KG1 (cell line): Measurements from ENCODE around the gene PRKCZ.

Experiments
- DNase-seq: peaks from one replicate; lab custom pipeline; 2025; lab: John Stamatoyannopoulos, UW

The PRKCZ gene

DNA sequence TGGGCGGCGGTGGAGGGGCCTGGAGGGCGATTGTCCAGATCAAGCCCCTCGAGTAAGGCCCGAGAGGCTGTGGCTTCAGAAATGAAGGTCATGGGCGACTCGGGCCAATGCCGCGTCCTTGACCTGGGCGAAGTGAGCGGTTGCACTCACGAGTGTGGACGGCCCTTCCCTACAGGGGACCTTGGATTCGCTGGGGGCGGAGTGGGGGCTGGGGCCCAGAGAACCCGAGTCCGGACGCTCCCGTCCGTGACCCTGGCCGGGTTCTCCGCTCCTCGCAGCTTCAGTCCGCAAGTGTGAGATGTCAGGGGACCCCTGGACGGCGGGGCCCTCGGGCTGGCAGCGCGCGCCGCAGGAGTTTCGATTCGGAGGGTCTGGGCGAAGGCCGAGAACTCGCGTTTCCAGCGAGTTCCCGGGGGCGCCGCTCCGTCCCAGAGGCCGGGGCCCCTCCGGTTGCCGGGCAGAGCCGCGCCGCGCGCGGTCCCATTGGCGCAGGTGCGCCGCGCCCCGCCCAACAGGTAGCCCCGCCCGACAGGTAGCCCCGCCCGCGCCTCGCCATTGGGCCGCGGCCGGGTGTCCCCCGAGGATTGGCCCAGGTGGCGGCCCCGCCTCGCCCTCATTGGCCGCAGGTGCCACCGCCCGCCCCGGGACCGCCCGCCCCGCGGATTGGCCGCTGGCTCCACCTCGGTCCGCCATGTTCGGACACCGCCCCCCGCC is at the start of gene PRKCZ:
Gene PRKCZ (plus strand): TSS at position 694 of the 714 bp plus-strand sequence. CDS start 220 bp downstream, outside the sequence.
- DNase-seq, result peak; percentile 56

DNA sequence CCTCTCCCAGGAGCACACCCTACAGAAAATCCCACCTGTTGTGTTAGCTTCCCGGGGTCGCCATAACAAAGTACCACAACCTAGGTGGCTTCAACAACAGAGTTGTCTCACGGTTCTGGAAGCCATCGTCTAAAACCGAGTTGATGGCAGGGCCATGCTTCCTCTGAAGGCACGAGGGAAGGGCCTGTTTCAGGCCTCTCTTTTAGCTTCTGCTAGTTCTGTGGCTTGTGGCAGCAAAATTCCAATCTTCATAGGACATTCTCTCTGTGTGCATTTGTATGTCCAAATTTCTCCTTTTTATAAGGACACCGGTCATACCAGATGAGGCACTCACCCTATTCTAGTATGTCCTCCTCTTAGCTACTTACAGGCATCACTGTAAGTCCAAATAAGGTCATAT is 49.8 kb upstream of the PRKCZ start:
- no peak for DNase-seq

DNA sequence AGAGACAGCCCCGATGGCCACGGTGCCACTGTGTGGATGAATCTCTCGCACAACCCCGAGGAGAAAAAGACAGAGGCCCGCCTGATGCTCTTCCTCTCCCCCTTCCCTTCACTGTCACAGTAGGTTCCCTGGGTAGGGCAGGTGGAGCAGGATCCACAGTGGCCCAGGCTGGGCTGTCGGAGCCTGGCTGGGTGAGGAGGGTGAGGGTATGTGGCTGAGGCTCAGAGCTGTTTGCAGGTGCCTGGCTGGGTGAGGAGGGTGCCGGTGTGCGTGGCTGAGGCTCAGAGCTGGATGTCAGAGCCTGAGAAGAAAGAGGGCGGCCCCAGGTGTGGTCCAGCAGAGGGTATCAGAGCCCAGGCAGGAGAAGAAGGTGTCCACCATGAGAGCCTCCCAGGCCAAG is 49.4 kb upstream of the PRKCZ start:
- DNase-seq, result no peak

DNA sequence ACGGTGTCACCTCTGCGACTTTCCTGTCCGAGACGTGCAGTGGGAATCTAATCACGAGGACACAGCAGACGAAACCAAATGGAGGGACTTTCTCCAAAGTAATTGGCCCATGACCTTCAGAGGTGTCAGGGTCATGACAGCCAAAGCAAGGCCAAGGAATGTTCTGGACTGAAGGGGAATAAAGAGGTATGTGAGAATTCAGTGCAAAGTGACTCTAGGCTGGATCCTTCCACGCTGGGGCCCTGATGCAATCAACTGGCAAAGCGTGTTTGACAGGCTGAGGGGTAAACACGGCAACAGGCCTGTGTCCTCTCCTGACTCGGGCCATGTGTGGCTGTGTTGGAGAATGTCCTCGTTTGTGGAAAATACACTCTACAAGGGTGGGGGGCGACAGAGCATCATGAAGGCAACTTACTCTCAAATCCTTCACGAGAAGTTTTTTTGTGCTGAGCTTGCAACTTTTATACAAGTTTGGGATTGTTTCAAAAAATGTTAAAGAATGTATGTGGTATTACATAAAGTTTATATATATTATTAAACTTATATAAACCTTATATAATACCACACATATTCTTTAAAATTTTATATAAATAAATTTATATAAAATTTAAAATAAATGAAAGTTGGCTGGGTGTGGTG is 48.3 kb upstream of the PRKCZ start:
- no peak for DNase-seq

DNA sequence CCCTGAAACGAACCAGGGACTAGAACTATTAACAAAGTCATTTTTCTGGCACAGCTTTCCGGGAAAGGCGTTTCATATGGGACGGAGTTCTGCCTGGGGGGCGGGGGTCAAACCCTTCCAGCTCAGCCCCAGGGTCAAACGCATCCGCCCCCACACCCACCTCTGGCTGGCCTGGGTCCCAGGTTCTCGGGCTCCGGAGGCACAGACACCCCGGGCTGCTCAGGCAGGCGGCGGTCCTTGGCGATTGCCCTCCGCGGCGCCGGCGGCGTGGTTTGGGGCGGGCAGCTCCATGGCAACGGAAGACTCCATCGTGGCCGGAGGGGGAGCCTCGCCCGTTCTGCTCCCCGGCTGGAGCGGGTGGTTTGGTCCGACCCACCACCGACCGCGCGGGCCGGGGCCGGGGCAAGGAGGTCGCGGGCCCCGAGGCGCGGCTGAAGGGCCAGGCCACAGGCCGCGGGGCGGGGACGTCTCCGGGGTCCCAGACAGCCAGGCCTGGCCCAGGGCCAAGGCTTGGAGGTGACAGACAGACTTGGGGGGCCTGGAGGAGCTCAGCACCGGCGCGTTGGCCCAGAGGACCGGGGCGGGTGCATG is 46.6 kb upstream of the PRKCZ start, which contains the start of gene CFAP74:
Gene CFAP74 (minus strand): TSS at position 246 of the 591 bp plus-strand sequence. CDS start 12,830 bp downstream, outside the sequence.
- no peak for DNase-seq

DNA sequence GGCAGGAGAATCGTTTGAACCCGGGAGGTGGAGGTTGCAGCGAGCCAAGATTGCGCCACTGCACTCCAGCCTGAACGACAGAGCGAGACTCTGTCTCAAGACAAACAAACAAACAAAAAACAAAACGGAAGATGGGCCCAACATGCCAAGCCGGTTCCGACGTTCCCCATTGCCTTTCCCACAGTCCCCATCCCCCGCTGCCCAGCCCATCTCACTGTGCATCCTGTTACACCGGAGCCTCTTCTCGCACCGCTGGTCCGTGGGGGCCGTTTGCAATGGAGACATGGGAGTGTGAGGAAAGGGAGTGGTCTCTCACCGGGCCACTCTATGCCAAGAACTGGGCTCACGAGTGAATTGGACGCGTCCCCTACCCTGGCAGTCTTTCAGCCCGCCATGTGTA is 45.4 kb upstream of the PRKCZ start:
- DNase-seq, result no peak

DNA sequence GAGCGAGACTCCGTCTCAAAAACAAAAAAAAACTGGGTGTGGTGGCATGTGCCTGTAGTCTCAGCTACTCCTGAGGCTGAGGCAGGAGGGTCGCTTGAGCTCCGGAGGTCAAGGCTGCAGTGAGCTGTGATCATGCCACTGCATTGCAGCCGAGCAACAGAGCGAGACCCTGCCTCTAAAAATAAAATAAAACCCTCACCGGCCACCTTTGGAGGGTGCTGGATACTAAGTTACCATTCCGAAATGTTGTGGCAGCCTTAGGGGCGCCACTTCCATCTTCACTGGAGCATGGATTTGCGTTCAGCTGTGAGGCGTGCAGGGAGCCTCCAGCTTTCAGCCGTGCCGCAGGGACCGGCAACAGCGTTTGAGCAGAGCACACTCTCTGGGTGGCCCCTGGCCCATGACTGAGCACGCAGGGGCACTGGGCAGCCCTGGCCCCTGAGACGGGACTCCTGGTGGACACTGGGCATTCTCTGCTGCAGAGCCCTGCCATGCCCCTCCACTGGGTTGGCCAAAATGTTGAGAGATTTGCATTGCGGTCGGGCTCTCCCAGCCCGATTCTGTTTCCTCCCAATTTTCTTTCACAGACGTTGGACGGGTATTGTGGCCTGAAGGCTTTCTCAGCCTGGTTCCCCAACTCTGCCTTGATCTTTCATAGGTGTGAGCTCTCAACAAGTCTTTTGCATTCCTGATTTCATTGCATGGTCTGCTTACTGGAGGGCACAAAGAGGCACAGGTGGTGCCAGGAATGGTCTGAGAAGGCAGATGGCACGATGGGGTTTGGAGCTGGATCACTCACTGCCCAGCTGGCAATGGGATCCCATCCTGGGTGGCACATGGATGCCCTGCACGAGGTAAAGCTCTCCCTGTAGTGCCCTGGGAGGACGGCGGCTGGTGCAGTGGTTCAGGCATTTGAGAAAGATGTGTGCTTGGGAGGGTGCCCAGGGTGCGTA is 40.8 kb upstream of the PRKCZ start:
- no peak for DNase-seq

DNA sequence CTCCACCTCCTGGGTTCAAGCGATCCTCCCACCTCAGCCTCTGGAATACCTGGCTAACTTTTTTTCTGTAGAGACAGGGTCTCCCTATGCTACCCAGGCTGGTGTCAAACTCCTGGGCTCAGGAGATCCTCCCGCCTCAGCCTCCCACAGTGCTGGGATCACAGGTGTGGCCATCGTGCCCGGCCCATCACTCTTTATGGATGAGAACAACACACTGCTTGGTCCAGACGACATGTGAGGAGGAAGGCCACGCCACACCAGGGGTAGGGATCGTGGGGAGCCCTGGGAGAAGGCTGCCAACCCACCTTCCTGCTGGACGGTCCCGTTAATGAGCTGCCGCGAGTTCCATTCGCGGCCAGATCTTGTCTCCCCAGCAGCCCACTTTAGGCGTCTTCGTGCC is 36.0 kb upstream of the PRKCZ start:
- DNase-seq, result no peak

DNA sequence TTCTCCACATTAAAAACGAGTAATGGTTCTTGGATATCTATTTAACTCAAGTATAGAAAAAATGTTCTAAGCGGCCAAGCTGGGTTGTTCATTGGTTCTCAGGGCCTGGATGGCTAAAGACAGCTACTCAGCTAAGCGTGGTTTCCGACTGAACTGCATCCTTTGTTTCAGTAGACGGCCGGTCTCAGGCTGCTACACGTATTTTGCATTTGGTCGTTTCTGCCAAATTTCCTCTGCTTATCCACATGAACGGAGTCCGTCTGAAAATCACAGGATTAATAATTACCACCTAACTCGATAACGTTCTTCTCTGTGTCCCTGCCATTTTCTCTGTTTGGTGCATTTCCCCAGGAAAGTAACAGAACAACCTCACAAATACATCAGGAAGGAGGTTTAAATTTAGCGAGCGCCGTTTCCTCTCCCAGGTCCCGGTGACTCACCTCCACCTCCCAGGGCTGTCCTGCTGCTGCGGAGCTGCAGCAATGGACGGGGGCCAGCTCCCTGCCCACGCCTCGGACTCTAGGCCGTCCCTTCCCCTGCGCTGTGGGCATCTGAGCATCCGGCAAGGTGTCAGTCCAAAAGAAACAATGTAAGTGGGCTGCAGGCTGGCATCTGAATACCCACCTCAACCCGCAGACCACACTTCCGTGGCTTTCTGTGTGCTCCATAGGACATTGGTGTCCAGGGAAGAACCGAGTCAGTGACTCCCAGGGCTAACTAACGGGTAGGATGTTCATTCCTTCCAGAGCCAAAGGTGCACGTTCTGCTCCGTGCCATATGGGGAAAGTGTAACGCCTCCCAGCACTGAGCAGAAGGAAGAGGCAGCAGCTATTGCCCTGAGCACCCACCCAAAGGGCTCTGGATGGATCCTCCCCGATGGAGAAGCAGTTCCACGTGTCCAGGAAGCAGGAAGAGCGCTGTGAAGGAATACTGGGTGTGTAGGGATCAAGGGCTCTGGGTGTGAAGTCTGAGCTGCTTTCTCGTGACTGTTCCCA is 35.2 kb upstream of the PRKCZ start:
- no peak for DNase-seq

DNA sequence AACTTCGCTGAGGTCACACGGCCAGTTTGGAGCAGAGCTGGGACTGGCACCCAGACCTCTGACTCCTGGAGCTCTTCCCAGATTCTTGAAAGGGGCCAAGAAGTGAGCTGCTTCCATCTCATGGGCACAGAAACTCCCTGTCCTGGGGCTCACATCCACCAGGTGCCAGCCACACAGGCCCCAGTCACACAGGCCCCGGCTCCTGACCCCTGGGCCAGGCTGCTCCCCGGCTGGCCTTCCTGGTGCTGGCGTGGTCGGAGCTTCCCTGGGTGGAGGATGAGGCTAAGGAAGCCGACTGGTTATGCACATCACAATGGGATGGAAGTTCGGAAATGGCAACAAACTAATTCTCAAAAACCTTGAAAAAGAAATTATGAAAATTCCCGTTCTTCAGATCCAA is 34.1 kb upstream of the PRKCZ start:
- no peak for DNase-seq

DNA sequence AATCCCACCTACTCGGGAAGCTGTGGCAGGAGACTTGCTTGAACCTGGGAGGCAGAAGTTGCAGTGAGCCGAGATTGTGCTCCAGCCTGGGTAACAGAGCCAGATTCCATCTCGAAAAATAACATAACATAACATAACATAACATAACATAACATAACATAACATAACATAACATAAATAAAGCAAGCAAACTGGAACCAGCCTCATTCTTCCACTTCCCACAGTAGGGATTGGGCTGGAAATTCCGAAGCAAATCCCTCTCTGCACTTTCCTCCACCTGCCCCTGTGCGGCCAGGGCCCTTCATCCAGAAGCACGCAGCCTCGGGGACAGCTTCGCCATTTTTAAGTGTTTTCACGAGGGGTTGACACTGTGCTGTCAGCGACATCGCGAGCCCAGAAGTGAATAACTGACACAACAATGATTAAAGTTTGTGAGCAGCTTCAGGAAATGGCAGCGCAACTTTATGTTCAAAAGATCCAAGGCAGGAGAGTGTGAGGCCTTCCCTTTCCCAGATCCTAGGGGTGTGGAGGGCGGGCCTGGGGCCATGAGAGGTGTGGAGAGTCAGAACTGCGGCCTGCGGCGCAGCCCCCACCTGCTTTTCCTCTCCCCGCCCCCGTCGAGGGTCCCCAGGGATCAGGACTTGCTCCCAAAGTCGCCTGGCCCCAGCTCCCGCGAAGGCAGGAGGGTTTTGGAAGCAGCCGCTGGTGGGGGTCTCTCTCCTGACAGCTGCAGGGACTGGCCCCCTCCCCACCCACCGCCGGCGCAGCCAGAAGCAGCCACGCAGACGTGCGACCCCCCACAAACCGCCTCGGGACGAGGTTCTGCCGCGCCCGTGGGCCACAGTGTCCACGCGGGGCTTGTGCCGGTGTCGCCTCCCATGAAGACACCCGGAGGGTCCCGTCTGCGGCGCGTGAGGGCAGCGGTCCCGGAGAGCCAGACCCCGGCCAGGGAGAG is 31.7 kb upstream of the PRKCZ start:
- no peak for DNase-seq

DNA sequence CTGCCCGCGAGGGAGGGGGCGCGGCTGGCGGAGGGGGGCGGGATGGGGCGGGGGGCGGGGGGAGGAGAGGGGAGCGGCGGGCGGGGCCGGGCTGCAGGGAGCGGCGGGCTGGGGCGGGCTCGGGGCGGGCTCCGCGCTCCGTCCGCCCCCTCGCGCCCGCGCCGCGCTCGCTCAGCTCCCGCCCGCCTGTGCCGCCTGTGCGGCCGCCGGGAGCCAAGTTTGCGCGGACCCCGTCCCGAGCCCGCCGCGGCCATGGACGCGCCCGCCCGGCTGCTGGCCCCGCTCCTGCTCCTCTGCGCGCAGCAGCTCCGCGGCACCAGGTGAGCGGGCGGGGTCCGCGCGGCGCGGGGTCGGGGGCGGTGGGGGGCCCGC is 31.1 kb upstream of the PRKCZ start, which contains the start of gene GABRD:
Gene GABRD (plus strand): TSS at position 174 of the 372 bp plus-strand sequence. CDS start 79 bp downstream, at position 253.
- no peak for DNase-seq

DNA sequence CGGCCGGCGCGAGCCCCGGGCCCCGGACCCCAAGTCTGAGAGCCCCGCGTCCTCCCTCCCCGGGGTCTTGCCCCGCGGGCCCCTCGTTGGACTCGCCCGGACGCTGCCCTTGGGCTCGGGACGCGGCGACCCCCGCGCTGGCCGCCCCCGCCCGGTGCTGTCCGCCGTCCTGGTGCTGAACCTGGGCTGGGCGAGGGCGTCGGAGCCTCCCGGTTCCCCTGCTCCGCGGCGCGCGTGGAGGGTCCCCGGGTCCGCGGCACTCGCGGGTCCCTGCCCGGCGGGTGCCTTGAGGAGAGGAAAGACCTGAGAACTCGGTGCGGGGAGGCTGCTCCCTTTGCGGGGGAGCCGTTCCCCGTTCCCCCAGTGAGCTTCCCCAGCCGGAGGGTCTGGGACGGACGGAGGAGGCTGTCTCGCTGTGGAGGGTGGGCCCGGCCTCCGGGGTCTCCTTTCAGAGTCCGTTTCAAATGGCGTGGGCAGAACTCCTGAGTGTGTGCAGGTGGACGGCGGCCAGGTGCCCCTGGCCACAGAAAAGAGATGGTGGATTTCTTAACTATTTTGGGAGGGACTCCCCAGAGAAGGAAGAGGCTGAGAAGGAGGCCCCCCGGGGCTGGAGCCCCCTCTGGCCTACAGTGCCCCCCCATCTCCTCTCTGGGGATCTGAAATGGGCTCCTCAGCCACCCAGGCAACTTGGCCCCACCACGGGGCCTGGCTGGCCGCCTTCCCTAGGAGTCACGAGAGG is 30.5 kb upstream of the PRKCZ start:
- DNase-seq, result no peak

DNA sequence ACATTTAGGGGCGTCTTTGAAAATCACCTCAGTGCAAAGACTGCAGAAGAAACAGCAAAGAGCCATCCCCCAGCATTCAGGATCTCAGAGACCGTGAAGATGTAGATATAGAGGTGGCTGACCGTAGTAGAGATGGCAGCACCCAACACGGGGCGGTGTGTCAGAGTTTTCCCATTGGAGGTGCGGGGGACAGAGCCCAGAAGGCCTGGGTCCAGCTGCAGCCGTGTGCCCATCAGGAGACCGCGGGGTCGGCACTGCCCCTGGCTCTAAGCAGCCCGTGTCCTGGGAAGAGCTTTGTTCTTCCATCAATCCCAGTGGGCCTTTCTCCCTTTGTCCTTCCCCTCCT is 29.9 kb upstream of the PRKCZ start:
- no peak for DNase-seq

DNA sequence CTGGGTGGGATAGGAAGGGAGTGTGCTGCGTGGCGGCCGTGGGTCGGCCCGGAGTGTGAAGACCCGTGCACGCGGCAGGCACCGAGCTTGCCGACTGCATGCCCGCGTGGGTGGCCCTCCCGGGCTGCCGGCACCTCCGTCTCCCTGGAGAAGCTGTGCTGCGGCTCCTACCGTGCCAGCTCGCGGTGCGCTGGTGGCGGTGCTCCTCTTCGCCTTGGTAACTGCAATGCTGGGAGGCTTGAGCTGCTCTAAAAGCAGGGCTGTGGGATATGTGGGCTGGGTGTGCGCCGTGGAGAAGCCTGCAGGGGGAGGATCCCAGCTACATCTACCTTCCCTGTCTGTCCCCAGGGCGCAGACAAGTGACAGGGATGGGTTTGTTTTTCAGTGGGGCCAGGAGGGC is 28.7 kb upstream of the PRKCZ start:
- DNase-seq, result no peak

DNA sequence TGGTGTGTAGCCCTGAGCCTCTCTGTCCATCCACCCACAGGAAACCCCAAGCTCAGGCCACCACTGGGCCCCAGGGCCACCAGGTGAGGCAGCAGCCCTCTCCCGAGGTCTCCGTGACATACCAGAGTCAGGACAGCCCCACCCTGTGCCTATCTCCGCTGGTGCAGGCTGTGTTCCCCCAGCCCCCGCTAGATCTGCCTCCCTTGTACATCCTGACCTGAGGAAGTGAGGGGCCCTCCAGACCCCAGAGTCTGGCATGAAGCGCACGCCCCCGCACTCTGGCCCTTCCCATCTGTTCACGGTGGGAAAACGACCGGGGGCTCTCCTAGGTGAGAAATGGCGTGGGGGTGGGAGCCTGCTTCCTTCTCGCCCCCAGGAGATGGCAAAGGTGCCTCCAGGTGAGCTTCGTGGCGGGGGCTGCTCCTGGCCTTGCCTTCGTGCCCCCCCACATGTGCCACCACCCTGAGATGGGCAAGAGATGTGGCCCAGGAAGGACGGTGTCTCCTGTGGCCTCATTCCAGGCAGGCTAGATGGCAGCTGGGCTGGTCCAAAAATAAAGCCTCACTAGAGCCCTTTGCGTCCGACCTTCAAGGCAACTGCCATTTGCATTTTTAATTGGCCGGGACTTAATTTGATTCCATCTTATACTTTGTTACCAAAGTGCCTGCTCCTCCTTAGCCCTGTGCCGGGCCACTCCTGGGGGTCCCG is 28.0 kb upstream of the PRKCZ start:
- DNase-seq, result no peak

DNA sequence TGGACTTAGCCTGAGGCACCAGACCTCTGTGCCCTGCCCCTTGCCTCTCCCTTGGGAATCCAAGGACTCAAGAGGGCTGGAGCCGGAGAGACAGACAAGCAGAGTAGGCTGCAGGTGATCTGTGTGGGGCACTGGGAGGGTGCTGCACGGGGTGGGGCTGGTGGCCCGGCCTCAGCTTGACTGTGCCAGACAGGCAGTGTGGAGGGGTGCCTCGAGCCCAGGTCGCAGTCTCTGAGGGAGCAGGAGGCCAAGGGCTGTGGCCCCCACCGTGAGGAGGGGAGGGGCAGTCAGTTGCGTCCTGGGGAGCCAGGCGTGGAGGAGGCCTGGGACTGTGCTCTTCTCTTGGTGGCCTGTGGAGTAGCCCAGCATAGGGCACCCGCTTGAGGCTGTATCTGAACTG is 27.0 kb upstream of the PRKCZ start:
- no peak for DNase-seq

DNA sequence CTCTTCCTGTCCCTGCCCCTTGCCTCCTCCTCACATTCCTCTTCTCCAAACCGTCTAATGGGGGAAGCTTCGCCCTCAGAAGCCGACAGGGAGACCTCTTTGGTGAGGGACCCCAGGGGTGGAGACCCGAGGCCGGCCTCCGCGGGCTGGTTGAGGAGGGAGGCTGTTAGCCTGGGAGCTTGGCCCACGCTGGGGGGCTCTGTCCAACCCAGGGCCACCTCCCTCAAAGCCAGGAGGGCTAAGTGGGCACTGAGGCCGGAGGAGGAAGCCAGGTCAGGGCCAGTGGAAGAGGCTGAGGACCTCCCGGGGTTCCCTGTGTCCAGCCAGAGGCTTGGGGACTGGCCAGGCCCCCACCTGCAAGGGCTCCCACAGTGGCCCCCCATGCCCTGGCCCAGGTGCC is 25.8 kb upstream of the PRKCZ start:
- DNase-seq, result no peak
